Activated CD8-positive, alpha-beta memory T cell treated with anti-CD3 and anti-CD28 coated beads for 1 hour (primary cell): ENCODE data around the gene CIDEB.
"Not testable (repeated sequence)": the region's sequence is repeated elsewhere in the genome, so short reads cannot be mapped to it uniquely, and the experiment has no call there.

Experiments
- DNase-seq, 2 donors: peaks; one replicate each; pipeline ENCODE4 v3.0.0-alpha.2; 2020; ENCODE audit warnings: low read depth in 1 of 2; ENCODE audit errors: extremely low read depth in 1 of 2

The CIDEB gene

DNA sequence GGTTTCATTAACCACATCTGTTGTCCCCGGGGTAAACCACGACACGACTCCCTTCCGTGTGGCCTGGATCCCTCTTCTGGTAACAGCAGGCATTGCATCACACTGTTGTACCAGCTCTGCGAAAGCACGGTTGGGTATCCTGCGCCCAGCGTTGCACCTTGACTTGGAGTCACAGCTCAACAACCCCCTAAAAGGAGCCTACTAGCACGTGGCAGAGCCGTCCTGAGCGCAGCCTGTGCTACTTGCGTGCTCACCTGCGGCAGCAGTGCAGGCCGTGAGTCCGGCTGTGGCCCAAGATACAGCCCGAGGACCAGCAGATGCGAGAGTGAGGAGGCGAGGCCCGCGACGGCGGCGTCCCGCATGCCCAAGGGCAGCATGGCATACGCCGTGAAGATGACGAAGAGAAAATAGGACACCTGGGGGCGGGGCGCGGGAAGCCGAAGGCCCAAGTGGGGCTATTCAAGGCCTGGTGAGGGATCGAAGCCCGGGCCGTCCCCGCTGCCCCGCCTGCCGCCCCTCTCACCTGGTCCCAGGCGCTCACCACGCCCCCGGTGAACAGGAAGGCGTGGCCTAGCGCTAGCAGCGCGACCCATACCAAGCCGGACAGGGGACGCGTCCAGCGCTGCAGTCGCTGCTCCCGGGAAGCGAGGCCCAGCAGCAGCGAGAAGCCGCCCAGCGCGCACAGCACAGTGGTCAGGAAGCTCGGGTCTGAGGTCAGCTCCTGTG lies 24.7 kb upstream of the CIDEB start:
- DNase-seq = peak; percentile 61 to 75

DNA sequence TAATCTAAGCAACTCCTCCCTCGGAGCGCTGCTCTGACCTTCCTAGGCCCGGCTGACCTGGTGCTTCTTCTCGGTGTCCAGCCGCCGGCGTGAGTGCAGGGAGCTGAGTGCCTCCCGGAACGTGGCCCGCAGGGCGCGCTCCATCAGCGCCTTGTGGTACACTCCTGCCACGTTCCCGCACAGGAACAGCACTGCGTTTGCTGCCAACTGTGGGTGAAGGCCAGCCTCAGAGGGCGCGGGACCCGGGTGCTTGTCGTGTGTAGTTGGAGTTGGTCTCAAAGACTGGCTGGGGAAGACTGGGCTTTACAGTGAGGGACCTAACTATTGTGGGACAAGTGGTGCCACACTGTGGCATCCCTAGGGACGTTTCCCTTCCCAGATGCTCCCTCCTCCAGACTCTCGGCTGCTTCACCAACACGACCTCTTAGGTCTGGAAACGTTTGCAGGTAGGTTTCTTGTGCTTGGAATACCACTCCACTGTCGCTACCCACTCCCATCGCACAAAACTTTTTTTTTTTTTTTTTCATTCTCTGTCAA lies 24.0 kb upstream of the CIDEB start:
- DNase-seq = no peak

DNA sequence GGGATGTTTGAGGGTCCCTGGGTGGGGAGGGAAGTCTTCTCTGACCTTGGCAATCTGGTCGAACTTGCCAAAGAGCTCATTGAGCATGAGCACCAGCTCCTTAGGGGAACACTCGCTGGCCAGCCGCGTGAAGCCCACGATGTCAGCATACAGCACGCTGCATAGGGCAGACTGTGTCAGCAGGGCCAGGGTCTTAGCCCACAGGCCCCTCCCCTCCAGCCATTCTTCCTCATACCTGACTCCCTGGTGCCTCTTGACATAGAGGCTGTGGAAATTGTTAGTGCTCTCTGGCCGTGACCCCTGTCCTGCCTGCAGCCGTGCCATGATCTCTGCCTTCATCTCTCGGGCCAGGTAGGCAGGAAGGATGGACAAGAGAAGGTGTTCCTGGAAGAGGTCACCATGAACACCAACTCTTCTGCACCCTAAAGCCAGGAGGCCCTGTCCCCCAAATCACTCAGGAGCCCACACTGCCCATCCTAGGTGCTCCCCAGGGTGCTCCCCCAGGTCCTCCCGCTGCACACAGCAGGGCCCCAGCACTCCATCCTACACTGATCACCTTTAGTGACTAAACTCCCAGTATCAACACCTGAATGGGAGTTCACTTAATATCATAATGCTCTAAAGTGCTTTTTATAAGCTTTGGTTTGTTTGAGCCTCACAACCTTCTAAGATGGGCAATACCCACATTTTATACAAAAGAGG lies 23.3 kb upstream of the CIDEB start:
- no peak for DNase-seq

DNA sequence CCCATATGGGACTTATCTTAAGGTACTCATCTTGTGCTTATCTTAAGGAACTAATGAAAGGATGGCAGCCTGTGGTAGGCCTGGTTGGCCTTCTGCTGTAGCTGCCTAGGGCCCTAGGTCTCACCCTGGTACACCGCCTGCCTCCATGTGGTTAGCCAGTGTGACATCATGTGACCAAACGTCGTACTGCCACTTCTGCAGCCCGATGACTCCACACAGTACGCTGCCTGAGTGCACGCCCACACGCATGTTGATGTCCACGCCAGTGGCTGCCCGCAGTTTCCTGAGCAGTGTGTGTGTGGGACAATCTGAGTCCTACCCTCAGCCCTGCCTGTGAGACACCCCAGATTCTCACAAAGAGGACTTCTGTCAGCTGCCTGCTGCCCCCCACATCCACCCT lies 22.0 kb upstream of the CIDEB start:
- peak; percentile 37 to 44 for DNase-seq

DNA sequence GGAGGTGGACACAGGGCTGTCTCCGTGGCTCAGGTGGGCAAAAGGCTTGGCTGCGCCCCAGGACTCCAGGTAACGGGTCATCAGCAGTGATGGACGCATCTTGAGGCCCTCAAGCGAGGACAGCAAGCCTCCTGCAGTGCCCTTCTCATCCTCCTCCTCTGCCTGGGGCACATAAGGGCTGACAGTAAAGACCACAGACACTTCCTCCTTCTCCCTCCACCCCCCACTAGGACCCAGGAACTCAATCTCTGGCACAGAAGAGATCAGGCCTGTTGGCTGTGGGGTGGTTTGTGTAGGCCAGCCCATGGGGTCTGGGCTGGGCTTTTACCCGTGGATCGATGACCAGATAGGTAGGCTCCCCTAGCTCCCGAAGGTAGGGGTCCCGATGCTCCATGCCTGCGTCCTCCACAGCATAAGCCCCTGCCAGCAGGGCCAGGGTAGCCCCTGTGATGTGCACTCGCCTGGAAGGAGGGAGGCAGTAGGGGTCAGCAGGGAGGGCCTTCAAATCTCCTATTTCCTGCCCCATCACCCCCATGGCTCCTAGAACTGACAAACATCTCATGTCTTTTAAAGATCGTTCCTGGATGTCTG lies 21.4 kb upstream of the CIDEB start:
- no peak for DNase-seq

DNA sequence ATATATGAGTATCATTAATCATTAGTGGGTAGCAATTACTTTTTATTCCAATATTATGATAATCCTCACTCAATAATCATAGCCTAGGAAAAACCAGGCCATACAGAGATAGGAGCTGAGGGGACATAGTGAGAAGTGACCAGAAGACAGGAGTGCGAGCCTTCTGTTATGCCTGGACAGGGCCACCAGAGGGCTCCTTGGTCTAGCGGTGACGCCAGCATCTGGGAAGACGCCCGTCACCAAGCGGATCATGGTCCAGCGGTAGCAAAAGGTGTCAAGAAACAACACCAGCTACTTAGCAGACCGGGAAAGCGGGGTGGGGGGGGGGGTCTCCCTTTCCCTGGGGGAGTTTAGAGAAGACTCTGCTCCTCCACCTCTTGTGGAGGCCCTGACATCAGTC lies 20.1 kb upstream of the CIDEB start:
- not testable (repeated sequence) for DNase-seq

DNA sequence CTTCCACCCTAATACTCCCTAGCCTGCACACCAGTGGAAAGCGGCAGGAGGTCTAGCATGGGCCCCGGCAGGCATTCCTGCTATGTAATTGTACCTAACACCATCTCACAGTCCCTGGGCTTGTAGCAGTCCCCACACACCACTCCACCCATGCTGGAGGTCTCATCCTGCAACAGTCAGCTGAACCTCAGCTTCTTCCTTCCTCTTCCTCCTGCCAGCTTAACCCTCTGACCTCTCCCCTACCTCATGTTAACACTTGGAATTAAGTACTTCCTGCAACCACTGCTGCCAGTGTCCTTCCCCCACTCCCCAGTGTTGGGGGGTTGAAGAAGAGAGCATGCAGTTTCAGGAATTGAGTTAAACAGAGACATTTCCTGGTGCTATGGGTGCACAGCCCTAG lies 19.5 kb upstream of the CIDEB start:
- no peak for DNase-seq

DNA sequence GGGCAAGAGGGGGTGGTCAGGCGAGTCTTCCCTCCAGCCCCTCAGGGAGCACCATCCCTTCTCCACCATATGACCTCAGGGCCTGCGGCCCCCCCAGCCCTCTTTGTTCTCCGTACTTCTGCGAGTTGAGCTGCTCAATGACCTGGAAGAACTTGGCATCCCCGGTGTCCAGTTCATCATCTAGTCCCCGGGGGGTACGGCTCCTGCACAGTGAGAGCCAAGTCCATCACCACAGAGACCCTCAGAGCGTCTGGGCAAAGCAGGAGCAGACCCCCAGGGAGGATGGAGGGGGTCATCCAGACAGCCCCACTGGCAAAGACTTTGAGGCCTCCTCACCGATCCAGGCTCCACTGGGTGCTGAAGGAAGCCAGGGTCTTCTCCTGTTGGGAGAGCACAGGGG lies 18.2 kb upstream of the CIDEB start:
- no peak for DNase-seq

DNA sequence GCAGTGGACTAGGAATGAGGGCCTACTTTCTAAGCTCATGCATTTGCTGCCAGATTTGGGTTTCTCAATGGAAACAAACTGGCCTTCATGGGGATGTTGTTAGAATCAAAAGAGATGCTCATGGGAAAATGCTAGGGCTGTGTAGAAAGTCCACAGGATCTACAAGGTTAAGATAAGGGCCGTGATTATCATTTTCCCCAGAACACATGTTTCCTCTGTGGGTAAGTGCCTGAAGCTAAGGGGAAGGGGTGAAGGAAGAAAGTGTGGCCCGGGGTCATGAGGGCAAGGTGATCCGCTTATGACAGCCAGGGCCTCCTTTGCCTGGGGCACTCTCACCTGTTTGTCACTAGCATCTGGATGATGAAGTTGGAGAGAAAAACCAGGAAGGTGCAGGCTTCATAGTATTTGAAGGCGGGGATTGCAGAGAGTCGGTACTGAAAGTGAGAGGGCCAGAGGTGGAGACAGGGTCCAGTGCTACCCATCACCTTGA lies 17.3 kb upstream of the CIDEB start:
- no peak for DNase-seq

DNA sequence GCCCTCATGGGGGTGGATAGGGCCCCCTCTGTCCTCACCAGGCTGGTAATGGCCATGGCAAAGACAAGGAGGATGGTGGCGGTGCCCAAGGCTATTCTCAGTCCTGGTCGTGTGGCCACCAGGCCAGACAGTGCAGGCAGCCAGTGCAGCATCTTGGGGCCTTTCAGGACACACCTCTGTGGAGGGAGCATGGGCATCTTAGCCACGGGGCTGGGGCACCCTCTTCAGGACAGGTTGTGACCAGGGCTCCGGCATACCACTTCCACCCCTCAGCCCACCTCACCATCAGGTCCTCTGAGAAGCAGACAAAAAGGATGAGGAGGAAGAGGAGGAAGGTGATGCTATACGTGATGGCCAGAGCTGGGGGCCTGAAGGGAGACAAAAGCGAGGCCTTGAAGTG lies 16.2 kb upstream of the CIDEB start:
- no peak for DNase-seq

DNA sequence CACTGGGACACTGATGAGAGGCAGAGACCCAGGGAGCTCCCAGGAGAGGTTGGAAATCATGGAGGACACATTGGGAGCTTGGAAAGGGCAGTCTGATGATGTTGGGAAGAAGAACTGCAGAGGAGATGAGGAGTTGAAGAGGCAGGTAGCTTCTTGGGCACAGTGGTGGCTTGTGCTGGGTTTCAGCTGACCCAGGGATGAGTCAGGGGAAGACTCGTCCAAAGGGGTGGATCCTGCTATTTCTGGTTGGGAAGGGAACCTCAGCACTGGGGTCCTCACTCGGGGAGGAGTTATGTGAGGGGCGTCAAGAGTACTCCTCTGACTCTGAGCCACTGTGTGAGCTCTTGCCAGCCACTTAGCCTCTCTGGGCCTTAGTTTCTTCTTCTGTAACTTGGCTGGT lies 15.6 kb upstream of the CIDEB start:
- no peak for DNase-seq

DNA sequence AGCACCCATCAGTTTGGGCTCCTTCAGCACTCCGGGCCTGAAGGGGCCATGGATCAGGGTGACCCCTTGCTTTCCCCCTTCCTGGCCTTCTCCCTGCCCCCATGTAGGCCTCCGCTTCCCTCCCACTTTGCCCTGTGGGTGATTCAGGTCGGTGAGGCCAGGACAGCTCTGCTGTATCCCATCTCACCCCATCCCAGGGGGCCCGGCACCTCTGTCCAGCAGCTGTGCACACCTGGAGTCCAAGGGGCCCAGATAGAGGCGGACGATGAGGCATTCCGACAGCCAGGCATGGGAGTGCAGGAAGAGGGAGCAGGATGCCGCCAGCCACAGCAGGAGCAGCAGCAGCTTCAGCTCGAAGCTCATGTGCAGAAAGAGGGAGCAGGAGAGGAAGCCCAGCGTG lies 14.9 kb upstream of the CIDEB start:
- DNase-seq = no peak

DNA sequence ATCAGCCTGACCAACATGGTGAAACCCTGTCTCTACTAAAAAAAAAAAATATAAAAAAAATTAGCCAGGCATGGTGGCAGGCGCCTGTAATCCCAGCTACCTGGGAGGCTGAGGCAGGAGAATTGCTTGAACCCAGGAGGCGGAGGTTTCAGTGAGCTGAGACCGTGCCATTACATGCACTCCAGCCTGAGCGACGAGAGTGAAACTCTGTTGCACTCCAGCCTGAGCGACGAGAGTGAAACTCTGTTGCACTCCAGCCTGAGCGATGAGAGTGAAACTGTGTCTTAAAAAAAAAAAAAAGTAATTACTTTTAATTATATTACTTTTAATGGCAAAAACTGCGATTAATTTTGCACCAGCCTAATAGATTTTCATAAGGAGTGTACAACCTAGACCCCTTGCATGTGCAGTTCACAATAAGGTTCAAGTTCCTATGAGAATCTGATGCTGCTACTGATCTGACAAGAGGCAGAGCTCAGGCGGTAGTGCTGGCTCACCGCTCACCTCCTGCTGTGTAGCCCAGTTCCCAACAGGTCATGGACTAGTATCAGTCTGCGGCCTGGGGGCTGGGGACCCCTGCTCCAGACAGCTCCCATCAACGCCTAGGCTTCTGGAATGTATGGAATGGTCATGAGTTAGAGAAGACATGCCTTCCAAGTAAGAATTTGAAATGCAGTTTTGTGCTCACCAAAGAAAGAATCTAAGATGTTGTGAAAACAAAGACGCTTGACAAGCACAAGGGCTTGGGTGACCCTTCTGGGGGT lies 13.6 kb upstream of the CIDEB start:
- no peak for DNase-seq

DNA sequence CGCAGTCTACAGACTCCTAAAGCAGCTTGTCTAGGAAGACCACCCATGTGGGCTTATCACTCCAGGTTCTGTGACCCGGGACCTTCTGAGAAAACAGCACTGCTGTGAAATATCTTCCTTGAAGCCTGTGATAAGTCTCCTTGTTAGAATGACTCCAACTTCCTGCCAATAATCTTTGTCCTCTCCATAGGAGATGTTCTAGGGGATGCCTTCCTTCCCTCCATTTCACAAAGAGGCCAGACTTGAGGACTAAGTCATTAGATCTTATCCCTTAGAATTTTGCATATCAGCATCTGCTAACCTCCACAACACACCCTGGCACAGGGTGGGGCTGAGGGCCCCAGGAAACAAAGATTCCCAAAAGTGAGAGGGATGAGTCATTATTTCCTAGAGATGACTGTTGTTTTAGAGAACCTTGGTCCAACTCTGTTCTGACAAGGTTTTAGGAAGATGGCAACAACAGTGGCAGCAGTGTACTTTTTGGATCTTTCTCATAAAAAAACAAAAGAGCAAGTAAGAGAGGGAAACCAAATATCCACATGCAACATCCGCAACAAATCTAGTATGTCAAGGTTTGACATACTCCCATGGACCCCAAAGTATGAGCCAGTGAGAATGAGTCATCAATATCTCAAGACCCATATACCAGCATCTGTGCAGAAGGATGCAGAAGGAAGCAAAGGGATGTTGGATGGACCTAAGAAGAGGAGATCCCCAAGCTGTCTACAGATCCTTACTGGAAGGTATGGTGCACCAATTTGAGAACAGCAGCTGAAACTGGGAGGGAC lies 9.6 kb upstream of the CIDEB start:
- no peak for DNase-seq

DNA sequence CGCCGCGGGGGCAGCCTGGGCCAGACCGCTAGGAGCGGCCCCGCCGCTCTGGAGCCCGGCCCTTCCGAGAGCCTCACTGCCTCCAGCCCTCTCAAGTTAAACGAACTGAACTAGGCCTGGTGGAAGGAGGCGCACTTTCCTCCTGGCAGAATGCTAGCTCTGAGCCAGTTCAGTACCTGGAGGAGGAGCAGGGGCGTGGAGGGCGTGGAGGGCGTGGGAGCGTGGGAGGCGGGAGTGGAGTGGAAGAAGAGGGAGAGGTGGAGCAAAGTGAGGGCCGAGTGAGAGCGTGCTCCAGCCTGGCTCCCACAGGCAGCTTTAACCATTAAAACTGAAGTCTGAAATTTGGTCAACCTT lies 8.8 kb upstream of the CIDEB start:
- no peak for DNase-seq

DNA sequence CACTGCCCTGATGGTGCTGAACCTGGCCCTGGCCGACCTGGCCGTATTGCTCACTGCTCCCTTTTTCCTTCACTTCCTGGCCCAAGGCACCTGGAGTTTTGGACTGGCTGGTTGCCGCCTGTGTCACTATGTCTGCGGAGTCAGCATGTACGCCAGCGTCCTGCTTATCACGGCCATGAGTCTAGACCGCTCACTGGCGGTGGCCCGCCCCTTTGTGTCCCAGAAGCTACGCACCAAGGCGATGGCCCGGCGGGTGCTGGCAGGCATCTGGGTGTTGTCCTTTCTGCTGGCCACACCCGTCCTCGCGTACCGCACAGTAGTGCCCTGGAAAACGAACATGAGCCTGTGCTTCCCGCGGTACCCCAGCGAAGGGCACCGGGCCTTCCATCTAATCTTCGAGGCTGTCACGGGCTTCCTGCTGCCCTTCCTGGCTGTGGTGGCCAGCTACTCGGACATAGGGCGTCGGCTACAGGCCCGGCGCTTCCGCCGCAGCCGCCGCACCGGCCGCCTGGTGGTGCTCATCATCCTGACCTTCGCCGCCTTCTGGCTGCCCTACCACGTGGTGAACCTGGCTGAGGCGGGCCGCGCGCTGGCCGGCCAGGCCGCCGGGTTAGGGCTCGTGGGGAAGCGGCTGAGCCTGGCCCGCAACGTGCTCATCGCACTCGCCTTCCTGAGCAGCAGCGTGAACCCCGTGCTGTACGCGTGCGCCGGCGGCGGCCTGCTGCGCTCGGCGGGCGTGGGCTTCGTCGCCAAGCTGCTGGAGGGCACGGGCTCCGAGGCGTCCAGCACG lies 8.2 kb upstream of the CIDEB start:
- no peak for DNase-seq

DNA sequence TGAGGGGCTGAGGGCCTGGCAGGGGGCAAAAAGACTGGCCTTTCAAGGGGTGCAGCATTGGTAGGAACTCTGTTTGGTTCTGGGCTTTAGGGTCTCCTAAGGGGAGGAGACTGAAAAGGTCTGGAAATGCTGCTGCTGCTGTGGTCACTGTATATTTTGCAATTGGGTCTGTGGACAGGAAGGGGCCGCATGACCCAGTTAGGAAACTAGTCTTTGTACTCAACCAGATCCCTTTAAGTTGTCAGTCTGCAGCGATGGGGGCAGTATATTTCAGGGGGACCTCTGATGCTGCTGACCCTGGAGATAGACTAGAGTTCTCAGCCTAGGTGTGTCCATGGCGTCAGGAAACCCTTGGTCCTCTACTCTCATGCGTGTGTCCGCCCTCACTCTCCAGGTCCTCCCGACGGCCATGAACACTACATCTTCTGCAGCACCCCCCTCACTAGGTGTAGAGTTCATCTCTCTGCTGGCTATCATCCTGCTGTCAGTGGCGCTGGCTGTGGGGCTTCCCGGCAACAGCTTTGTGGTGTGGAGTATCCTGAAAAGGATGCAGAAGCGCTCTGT lies 7.5 kb upstream of the CIDEB start:
- DNase-seq = no peak

DNA sequence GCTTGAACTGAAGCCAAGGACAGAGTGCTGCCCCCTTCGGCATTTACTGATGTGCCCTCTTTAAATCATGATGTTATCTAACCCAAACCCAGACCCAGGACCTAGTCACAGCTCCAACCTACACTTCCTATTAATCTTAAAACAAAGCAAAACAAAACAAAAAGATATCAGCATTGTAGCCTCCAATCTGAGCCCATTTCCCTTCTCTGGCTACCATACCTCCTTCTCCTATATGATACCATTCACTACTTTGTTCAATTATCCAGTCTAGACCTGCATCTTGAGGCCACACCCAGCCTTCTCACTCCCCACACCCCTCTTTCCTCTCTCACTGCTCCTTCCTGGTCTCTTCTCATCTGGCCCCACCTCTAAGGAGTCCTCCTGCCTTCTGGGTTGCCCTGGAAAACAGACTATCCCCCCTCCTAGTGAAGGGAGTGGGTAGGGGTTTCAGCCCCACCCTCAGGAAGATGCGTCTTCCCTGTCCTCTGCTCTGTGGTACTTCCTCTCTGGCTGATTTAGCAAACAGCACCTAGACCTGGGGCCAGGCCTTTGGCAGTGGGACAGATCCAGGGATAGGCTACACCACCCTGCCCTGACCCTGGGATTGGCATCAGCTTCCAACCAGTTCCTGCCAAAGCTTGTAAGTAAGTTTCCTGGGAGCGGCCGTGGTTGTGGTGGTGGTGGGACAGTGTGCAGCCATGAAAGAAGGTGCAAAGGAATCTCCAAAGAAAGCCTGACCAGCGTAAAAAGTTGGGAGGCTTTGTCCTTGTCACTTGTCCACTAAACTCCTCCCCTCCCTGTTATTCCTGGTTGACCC lies 6.8 kb upstream of the CIDEB start:
- DNase-seq = no peak

DNA sequence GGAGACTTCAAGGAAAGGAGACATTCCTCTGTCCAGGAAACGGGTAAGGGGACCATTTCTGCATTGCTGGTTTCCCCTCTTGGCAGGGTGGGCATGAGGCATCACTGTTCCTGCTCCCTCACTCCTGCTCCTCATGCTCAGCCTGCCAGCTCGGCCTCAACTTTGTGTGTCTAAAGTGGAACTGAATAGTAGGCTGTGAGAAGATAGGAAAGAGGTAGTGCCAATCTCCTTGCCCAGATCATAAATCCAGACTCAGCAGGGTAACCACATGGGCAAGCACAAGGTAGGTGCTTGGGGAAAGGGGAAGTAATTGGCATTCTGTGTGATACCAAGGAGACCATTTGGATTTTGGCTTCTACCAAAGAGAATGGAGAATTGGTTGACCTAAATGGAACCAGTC lies 6.1 kb upstream of the CIDEB start:
- no peak for DNase-seq
